Epithelial cell of esophagus (primary cell): ENCODE data around the gene OR2AE1.
"Not testable (repeated sequence)": the region's sequence is repeated elsewhere in the genome, so short reads cannot be mapped to it uniquely, and the experiment has no call there.

ENCODE experiments used
- DNase-seq: peaks from one replicate; pipeline ENCODE4 v3.0.0; 2010; ENCODE audit warnings: low read depth
- H3K4me3 ChIP-seq: 2 replicates; pipeline ENCODE4 v1.5.1; 2011; ENCODE audit warnings: mild to moderate bottlenecking, low read length, control low read depth
- TF ChIP-seq, protein P1 (sequence below): IDR thresholded peaks from 2 replicates; pipeline ENCODE4 v1.5.1; 2011; ENCODE audit warnings: low read depth, mild to moderate bottlenecking, low read length, control low read depth, inconsistent platforms; ENCODE audit not compliant: insufficient read depth; ENCODE audit errors: missing control alignments

Gene OR2AE1

DNA sequence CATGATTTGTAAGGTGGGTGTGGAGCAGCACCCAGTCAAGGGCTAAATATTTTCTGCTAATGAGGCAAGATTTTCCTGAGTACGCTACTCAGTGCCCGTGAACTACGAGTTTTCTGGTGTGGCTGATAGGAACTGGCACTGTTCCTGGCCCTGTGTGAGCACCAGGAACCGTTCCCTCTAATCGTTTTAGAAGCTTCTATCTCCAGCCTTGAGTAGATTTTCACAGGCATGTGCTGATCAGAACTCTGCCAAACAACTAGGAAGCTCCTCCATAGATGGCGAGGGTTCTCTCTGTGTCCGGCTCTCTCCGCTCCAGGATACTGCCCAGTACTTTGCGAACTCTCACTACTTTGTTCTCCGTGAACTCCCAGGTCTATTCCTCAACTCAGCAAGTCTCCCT lies 24.7 kb upstream of the OR2AE1 start:
- no peak for DNase-seq
- no peak overlapping the region for H3K4me3 ChIP-seq
- TF ChIP-seq, protein P1, sequence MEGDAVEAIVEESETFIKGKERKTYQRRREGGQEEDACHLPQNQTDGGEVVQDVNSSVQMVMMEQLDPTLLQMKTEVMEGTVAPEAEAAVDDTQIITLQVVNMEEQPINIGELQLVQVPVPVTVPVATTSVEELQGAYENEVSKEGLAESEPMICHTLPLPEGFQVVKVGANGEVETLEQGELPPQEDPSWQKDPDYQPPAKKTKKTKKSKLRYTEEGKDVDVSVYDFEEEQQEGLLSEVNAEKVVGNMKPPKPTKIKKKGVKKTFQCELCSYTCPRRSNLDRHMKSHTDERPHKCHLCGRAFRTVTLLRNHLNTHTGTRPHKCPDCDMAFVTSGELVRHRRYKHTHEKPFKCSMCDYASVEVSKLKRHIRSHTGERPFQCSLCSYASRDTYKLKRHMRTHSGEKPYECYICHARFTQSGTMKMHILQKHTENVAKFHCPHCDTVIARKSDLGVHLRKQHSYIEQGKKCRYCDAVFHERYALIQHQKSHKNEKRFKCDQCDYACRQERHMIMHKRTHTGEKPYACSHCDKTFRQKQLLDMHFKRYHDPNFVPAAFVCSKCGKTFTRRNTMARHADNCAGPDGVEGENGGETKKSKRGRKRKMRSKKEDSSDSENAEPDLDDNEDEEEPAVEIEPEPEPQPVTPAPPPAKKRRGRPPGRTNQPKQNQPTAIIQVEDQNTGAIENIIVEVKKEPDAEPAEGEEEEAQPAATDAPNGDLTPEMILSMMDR = no peak

DNA sequence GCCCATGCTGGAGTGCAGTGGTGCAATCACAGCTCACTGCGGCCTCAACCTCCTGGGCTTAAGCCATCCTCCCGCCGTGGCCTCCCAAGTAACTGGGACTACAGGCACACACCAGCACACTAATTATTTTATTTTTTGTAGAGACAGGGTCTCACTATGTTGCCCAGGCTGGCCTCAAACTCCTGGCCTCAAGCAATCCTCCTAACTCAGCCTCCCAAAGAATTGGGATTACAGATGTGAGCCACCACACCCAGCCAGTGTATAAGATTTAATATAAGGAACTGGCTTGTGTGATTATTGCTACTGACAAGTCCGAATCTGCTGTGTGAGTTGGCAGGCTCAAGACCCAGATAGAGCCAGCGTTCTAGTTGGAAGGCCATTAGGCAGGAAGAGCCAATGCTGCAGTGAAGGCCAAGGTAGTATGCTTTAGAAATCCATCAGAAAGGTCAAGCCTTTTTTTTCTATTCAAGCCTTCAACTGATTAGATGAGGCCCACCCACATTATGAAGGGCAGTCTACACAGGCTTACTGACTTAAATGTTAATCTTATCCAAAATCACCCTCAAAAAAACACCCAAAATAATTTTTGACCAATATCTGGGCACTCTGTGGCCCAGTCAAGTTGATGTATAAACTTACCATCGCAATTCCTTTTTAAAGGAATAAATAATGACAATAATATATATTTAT lies 23.1 kb upstream of the OR2AE1 start:
- DNase-seq = no peak
- TF ChIP-seq, protein P1 = no peak
- H3K4me3 ChIP-seq = no peak overlapping the region

DNA sequence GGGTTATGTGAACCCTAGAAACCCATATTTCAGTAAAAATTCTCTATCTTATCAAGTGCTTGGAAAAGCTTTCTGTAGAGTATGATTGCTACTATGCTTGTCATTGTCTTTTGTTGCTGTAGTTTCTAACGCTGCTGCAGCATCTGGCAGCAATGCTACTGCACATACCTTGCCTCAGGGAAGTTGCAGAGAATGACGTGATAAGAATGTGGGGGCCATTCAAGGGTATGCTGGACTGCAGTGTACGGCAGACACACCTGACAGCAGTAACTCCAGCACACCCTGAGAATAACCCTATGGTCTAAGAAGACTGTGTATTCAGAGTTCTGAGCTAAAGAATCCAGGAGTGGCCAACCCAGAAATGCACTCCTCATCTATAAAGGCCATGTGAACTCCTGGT lies 22.0 kb upstream of the OR2AE1 start:
- DNase-seq = peak; percentile 10
- H3K4me3 ChIP-seq = no peak overlapping the region
- TF ChIP-seq, protein P1 = no peak

DNA sequence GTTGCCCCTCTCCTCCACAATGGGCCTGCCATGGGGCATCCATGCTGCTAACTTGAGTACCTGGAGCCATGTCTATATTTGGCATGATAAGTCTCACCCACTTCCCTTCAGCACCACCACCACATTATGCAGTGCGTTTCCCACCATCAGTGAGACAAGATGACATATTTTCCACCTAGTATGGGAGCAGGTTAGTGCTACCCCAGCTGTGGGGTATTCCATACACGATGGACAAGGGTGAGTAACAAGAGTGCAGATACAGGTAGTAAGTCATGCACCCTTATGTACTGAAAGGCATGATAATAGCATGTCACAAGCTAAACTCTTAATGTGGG lies 21.2 kb upstream of the OR2AE1 start:
- no peak for DNase-seq
- no peak overlapping the region for H3K4me3 ChIP-seq
- TF ChIP-seq, protein P1 = no peak

DNA sequence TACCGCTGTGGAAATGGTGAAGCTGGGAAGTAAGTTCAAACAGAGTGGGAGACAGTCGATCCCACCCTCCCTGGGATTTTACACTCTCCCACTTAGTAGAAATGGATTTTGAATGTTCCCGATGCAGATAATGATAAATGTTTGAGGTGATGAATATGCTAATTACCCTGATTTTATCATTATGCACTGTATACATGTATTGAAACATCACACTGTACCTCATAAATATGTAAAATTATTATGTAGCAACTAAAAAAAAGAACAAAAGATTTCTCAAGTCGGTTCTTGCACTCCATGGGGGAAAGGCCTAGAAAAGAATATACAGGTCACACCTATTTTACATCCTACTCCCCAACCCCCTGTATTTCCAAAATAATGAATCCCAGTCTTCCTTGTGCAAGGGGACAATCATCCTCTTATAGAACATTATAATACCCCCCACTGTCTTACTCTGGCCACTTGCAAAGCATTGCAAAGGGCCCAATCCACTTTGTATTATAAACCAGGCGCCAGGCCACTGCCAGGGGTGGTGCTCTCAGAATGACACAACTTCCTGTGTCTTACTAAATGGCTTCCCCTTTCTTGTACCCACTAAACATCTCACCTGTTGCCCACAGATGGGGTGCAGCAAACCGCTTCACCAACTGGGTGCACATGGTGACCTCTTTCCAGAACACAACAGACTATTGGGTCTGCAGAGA lies 20.6 kb upstream of the OR2AE1 start:
- no peak for DNase-seq
- no peak overlapping the region for H3K4me3 ChIP-seq
- TF ChIP-seq, protein P1 = no peak

DNA sequence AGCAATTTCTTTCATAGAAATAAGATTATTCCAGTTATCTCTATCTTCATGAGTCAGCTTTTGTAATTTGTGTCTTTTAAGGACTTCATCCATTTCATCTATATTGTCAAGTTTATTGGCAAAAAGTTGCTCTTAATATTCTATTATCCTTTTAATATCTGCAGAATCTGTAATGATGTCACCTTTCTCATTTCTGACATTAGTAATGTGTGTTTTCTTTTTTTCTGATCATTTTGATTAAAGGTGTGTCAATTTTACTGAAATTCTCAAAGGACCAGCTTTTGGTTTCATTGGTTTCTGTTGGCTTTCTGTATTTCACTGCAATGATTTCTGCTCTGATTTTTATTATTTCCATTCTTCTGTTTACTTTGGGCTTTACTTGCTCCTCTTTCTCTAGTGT lies 17.9 kb upstream of the OR2AE1 start:
- DNase-seq = no peak
- no peak overlapping the region for H3K4me3 ChIP-seq
- TF ChIP-seq, protein P1 = no peak

DNA sequence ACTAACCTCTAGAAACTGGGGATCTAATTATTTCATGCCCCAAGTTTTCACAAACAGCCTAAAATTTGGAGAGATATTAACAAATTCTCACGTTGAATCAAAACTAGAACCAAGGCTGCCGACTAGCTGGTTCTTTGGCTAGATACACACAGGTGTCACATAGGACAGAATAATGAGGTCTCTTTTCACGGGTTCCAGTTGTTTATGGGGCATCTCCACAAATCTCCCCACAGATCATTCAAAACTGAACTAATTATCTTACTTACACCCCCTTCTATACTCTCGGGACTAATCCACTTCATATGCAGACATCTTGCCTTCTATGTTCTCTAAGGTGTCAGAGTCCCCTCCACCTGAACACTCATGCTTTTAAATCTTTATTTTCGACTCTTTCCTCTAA lies 16.4 kb upstream of the OR2AE1 start:
- DNase-seq = no peak
- no peak overlapping the region for H3K4me3 ChIP-seq
- TF ChIP-seq, protein P1 = no peak

DNA sequence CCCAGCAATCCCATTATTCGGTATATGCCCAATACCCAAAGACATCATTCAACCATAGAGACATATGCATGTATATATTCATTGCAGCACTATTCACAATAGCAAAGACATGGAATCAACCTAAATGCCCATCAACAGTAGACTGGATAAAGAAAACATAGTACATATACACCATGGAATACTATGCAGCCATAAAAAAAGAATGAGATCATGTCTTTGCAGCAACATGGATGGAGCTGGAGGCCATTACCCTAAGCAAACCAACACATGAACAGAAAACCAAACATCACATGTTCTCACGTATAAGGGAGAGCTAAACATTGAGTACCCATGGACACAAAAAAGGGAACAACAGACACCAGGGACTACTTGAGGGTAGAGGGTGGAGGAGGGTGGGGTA lies 13.5 kb upstream of the OR2AE1 start:
- DNase-seq, H3K4me3 ChIP-seq: not testable (repeated sequence)

DNA sequence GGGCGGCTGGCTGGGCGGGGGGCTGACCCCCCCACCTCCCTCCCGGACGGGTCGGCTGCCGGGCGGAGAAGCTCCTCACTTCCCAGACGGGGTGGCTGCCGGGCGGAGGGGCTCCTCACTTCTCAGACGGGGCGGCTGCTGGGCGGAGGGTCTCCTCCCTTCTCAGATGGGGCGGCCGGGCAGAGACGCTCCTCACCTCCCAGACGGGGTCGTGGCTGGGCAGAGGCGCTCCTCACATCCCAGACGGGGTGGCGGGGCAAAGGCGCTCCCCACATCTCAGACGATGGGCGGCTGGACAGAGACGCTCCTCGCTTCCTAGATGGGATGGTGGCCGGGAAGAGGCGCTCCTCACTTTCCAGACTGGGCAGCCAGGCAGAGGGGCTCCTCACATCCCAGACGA lies 11.5 kb upstream of the OR2AE1 start:
- not testable (repeated sequence) for DNase-seq, H3K4me3 ChIP-seq
